GM12865 (cell line): ENCODE results near the gene SYT13.

Source experiments
- DNase-seq: peaks from one replicate; pipeline ENCODE4 v3.0.0; 2010; ENCODE audit warnings: low read depth
- H3K4me3 ChIP-seq: 2 replicates; pipeline ENCODE4 v1.5.1; 2011; ENCODE audit warnings: mild to moderate bottlenecking, low read depth, low read length, control low read depth
- TF ChIP-seq, protein P1 (sequence below): IDR thresholded peaks from 2 replicates; pipeline ENCODE4 v1.5.1; 2011; ENCODE audit warnings: low read length, control low read depth, low read depth, inconsistent platforms; ENCODE audit not compliant: insufficient read depth; ENCODE audit errors: missing control alignments

SYT13 gene

DNA sequence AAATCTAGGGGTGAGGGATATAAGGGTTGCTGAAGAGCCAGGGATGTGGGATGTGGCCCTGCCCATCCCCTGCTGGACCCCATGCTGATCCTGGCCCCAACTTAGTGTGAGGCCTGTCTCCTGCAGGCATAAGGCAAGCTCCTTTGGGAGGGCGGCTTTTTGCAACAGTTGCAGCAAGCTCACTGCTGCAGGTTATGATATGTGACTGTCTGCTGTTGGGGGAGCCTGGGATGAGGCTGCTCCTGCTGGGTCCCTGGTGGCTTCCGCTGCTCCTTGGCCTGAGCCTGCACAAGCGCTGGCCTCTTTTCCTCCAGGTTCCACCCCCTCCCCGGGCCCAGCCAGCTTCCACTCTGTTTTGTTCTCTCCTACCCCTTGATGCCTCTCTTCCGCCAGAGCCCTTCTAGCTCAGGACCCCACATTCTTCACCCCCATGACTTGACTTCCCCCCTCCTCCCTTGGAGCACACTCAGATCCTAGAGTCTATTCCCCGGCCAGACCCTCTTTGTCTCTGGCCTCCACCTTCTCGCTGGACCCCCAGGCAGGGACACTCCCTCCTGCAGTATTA lies 35.0 kb upstream of the SYT13 start:
- TF ChIP-seq, protein P1, sequence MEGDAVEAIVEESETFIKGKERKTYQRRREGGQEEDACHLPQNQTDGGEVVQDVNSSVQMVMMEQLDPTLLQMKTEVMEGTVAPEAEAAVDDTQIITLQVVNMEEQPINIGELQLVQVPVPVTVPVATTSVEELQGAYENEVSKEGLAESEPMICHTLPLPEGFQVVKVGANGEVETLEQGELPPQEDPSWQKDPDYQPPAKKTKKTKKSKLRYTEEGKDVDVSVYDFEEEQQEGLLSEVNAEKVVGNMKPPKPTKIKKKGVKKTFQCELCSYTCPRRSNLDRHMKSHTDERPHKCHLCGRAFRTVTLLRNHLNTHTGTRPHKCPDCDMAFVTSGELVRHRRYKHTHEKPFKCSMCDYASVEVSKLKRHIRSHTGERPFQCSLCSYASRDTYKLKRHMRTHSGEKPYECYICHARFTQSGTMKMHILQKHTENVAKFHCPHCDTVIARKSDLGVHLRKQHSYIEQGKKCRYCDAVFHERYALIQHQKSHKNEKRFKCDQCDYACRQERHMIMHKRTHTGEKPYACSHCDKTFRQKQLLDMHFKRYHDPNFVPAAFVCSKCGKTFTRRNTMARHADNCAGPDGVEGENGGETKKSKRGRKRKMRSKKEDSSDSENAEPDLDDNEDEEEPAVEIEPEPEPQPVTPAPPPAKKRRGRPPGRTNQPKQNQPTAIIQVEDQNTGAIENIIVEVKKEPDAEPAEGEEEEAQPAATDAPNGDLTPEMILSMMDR, result no peak
- no peak overlapping the region for H3K4me3 ChIP-seq
- DNase-seq, result no peak

DNA sequence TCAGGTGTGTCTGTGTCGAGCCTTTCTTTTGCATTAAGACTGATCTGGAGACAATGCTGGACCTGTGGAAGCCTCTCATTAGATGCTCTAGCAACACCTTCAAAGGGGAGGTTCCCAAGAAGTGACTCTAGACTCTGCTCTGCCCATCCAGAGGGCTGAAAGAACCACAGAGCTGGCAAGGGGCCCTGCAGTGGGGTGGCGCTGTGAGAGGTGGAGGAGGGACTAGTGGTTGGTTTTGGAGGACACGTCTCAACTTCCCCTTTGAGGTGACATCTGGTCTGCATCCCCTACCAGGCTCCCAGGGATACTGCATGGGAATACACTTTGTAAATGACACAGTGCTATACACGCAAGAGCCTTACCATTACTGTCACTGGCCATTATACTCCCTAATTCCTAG lies 34.2 kb upstream of the SYT13 start:
- H3K4me3 ChIP-seq, result no peak overlapping the region
- TF ChIP-seq, protein P1, result no peak
- DNase-seq, result no peak

DNA sequence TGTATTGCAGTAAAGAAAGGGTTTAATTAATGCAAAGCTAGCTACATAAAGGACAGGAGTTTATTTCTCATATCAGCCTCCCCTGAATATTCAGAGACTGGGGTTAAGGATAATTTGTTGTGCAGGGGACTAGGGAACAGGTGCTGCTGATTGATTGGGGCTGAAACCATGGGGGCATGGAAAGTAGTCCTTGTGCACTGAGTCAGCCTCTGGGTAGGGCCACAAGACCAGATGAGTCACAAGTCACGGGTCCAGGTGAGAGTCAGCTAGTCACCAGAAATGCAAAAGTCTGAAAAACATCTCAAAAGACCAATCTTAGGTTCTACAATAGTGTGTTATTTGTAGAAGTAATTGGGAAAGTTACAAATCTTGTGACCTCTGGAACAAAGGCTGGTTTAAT lies 32.9 kb upstream of the SYT13 start:
- H3K4me3 ChIP-seq, result no peak overlapping the region
- TF ChIP-seq, protein P1, result no peak
- DNase-seq, result no peak

DNA sequence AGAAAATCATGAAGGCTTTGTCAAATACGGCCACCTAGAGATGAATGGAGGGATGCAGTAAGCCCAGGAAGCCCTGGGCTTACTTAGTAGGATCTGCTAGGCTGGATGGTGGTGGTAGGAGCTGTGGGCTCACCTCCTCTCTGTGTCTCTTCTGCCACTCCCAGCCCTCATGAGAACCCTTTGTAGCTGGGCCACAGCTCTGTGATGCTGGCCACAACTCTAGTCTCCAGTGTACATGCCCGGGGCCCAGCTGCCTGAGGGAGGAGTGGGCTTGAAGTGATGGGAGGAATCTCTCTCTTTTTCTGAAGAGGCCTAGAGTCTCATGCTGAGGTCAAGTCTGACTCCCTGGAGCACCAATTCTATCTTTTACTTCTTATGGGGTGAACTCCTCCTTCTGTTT lies 32.4 kb upstream of the SYT13 start:
- TF ChIP-seq, protein P1, result no peak
- no peak overlapping the region for H3K4me3 ChIP-seq
- DNase-seq, result no peak

DNA sequence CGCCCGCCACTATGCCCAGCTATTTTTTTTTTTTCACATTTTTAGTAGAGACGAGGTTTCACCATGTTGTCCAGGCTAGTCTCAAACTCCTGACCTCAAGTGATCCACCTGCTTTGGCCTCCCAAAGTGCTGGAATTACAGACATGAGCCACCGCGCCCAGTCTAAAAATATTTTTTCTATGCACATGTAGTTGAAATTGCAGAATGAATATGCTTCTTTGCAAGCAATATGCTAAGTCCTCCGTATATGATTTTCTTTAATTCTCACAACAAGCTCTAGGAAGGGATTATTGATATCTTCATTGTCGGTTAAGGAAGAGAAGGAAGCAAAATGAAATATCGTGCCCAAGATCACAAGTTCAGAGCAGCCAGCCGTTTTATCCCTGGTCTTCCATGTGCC lies 30.1 kb upstream of the SYT13 start:
- TF ChIP-seq, protein P1, result no peak
- H3K4me3 ChIP-seq, result no peak overlapping the region
- no peak for DNase-seq

DNA sequence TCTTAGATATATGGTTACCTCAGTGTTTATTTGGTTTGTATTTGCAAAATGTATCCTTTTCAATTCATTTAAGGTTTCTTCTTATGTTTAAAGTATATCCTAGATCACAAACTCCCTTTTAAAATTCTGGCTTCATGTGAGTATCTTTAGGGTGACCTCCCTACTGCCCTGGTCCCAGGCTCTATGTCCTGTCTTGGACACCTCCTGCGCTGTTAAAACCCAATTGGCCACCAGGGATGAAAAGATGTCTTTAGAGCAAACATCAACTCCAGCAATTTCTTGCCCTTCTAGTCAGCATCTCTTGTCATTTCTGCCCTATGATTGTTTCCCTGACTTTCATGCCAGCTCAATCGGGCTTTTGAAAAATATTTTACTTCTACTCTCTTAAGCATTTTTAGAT lies 28.8 kb upstream of the SYT13 start:
- TF ChIP-seq, protein P1, result no peak
- H3K4me3 ChIP-seq, result no peak overlapping the region
- DNase-seq, result no peak

DNA sequence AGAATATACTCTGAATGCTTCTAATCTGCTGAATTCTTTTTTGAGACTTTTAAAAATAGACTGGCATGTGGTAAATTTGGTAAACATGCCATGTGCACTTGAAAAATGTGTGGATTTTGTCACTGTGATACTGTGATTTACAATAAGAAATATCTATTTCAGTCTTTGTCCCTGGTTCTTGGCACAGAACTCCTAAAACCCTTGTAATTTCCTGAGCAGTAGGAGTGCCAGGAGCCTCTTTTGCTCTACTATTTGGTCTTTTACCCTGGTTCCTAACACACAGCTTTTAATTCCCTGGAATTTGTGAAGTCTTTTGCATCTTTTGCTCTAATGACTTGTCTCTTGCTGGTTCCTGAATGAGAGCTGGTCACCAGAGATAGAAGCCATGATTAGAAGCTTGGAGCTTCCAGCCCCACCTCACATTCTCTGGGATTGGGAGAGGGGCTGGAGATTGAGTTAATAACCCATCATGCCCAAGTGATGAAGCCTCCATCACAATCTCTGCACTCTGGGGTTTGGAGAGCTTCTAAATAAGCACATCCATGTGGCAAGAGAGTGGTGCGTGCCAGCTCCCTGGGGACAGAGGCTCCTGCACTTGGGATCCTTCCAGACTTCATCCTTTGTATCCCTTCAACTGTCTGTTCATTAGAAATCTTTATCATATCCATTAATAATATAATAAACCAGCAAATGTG lies 27.2 kb upstream of the SYT13 start:
- TF ChIP-seq, protein P1, result no peak
- DNase-seq, result no peak

More for the DNA sequence above, 27.2 kb upstream of the SYT13 start:
- H3K4me3 ChIP-seq, result no peak overlapping the region
